CD14-positive monocyte (primary cell): ENCODE data around the gene CGREF1. TPM values are rescaled to one million over a fixed set of nuclear protein-coding genes. Genes with fewer than 3 reads are reported as not detected.

ENCODE experiments used
- DNase-seq, 3 donors: peaks; one replicate each; pipeline ENCODE4 v3.0.0-alpha.2; 2011 to 2022
- H2AFZ ChIP-seq: 2 replicates; pipeline ENCODE4 v1.6.0; 2012; ENCODE audit warnings: mild to moderate bottlenecking, low read depth, low read length, inconsistent platforms; ENCODE audit not compliant: insufficient read depth, poor library complexity, severe bottlenecking
- H3K27ac ChIP-seq, 2 donors: 1 replicate in 1 of 2; 2 replicates in 1 of 2; pipeline ENCODE4 v1.5.1; 2012 to 2013; ENCODE audit warnings: low read length in 2 of 2, control low read depth in 1 of 2, inconsistent platforms in 1 of 2, low read depth in 1 of 2, mild to moderate bottlenecking in 1 of 2
- H3K27me3 ChIP-seq, 2 donors: one replicate each; pipeline versions ENCODE4 v1.6.0 to v1.6.1; 2011 to 2013; ENCODE audit warnings: low read length in 2 of 2; ENCODE audit not compliant: control insufficient read depth in 2 of 2, insufficient read depth in 2 of 2
- H3K36me3 ChIP-seq, 2 donors: replicated peaks in 1 of 2; 1 replicate in 1 of 2; 2 replicates in 1 of 2; pipeline versions ENCODE4 v1.5.1 to v1.6.1; 2012 to 2013; ENCODE audit warnings: low read length in 2 of 2, control low read depth in 1 of 2, inconsistent platforms in 1 of 2, mild to moderate bottlenecking in 1 of 2; ENCODE audit not compliant: insufficient read depth in 2 of 2, control insufficient read depth in 1 of 2
- H3K4me1 ChIP-seq, 2 donors: 1 replicate in 1 of 2; 2 replicates in 1 of 2; pipeline versions ENCODE4 v1.5.1 to v1.6.1; 2012 to 2013; ENCODE audit warnings: low read length in 2 of 2, control low read depth in 1 of 2, inconsistent platforms in 1 of 2, mild to moderate bottlenecking in 1 of 2, moderate library complexity in 1 of 2; ENCODE audit not compliant: insufficient read depth in 2 of 2, control insufficient read depth in 1 of 2
- H3K4me2 ChIP-seq: replicated peaks from 2 replicates; pipeline ENCODE3; 2012; ENCODE audit warnings: low read length, moderate library complexity, mild to moderate bottlenecking; ENCODE audit not compliant: poor library complexity, severe bottlenecking; ENCODE audit errors: extremely low read depth
- H3K4me3 ChIP-seq, 3 experiments: fragments of 200-600 bp in 1 of 3; sonication (generic) in 1 of 3; replicated peaks in 1 of 3; 1 replicate in 2 of 3; 2 replicates in 1 of 3; pipeline ENCODE4 v1.5.1; 2011 to 2013; ENCODE audit warnings: low read length in 3 of 3, mild to moderate bottlenecking in 3 of 3, control low read depth in 2 of 3, low read depth in 2 of 3, inconsistent platforms in 1 of 3, moderate library complexity in 1 of 3
- H3K79me2 ChIP-seq: 2 replicates; pipeline ENCODE4 v1.6.0; 2012; ENCODE audit warnings: mild to moderate bottlenecking, control low read depth, inconsistent platforms, low read length, moderate library complexity; ENCODE audit not compliant: insufficient read depth
- H3K9ac ChIP-seq: 2 replicates; pipeline ENCODE4 v1.6.0; 2017; ENCODE audit warnings: low read length, mild to moderate bottlenecking; ENCODE audit not compliant: insufficient read depth, poor library complexity, severe bottlenecking
- H3K9me3 ChIP-seq, 2 donors: replicated peaks in 1 of 2; 1 replicate in 1 of 2; 2 replicates in 1 of 2; pipeline versions ENCODE4 v1.5.1 to v1.6.1; 2012 to 2013; ENCODE audit warnings: low read length in 2 of 2, control low read depth in 1 of 2; ENCODE audit not compliant: control insufficient read depth in 1 of 2, insufficient read depth in 1 of 2
- H4K20me1 ChIP-seq: 2 replicates; pipeline ENCODE4 v1.6.0; 2012; ENCODE audit warnings: mild to moderate bottlenecking, low read length, control low read depth, moderate library complexity; ENCODE audit not compliant: insufficient read depth
- H3K27ac Mint-ChIP-seq, 7 donors: one replicate each; pipeline ENCODE4 v1.8.0; 2020; ENCODE audit warnings: mild to moderate bottlenecking in 7 of 7, mixed read lengths in 7 of 7, moderate library complexity in 6 of 7, inconsistent platforms in 2 of 7
- H3K27me3 Mint-ChIP-seq, 3 donors: one replicate each; pipeline ENCODE4 v1.8.0; 2021 to 2022; ENCODE audit warnings: low read depth in 3 of 3, mild to moderate bottlenecking in 3 of 3, mixed read lengths in 3 of 3, moderate library complexity in 3 of 3, inconsistent platforms in 1 of 3
- H3K36me3 Mint-ChIP-seq, 2 donors: one replicate each; pipeline ENCODE4 v1.8.0; 2020; ENCODE audit warnings: mixed read lengths in 2 of 2, inconsistent platforms in 1 of 2, mild to moderate bottlenecking in 1 of 2
- H3K4me1 Mint-ChIP-seq: one replicate; pipeline ENCODE4 v1.8.0; 2020; ENCODE audit warnings: mild to moderate bottlenecking, mixed read lengths
- H3K4me3 Mint-ChIP-seq, 2 donors: one replicate each; pipeline ENCODE4 v1.8.0; 2020; ENCODE audit warnings: mild to moderate bottlenecking in 2 of 2, mixed read lengths in 2 of 2, moderate library complexity in 1 of 2
- H3K9me3 Mint-ChIP-seq, 7 donors: one replicate each; pipeline ENCODE4 v1.8.0; 2020 to 2022; ENCODE audit warnings: mixed read lengths in 7 of 7, mild to moderate bottlenecking in 6 of 7, moderate library complexity in 6 of 7, inconsistent platforms in 2 of 7
- CTCF ChIP-seq: fragments of 200-600 bp; IDR thresholded peaks from one replicate; pipeline ENCODE4 v1.8.0; 2022; ENCODE audit warnings: antibody characterized with exemption, mild to moderate bottlenecking
- WGBS: methylation state at CpG from one replicate; pipeline ENCODE4 v1.1.5; 2013; ENCODE audit warnings: missing lambda C conversion rate; ENCODE audit not compliant: insufficient coverage; 5-methylcytosine and 5-hydroxymethylcytosine counted together
- intact Hi-C, 2 donors: fragments of 100-400 bp; cut with micrococcal nuclease; formaldehyde crosslinking; loops; one replicate each; pipeline versions ENCODE4 v1.15.0 to v1.15.1; 2023
- polyA plus RNA-seq, 3 donors: library from polyadenylated mRNA; depleted of rRNA in 1 of 3; unstranded in 2 of 3; stranded (reverse) in 1 of 3; fragments of 300-500 nt in 2 of 3; fragments of >200 nt in 1 of 3; fragmentation: Illumina TruSeq in 2 of 3; gene quantifications; 1 replicate in 2 of 3; 2 replicates in 1 of 3; pipeline ENCODE4 v1.2.3, GENCODE V29; 2012 to 2021

CGREF1 gene
- polyA plus RNA-seq, 3 donors, result not detected

- Histone ChIP-seq H3K9me3 (no peaks in the 10 kb centered on the region), H3K27me3 (peaks cover 0 to 3% of the 10 kb centered on the region in 2 donors), H4K20me1 (no peaks in the 10 kb centered on the region), H2AFZ (no peak overlapping the region), H3K27ac (no peak overlapping the region), H3K4me2 (no peak overlapping the region), H3K36me3 (peaks cover 6 to 14% of the 10 kb centered on the region in 2 donors), H3K4me3 (no peak overlapping the region), H3K79me2 (no peaks in the 10 kb centered on the region), H3K9ac (no peak overlapping the region), H3K4me1 (peaks cover 23 to 24% of the 10 kb centered on the region in 2 donors)
- Mint-ChIP-seq H3K27ac (no peak overlapping the region), H3K36me3 (peaks cover 10 to 11% of the 10 kb centered on the region in 2 donors), H3K4me3 (no peak overlapping the region), H3K9me3 (peaks cover 0 to 2% (median 0%) of the 10 kb centered on the region in 7 donors), H3K27me3 (peaks cover 0 to 2% (median 2%) of the 10 kb centered on the region in 3 donors), H3K4me1 (peaks cover 22% of the 10 kb centered on the region)
- DNase-seq, result no peak
- TF ChIP-seq CTCF, result no peak
- 100% methylated on average over 1 of the region's 3 CpGs for WGBS
- intact Hi-C loops, result no loop called here
These were observed 6.2 kb upstream of the CGREF1 start for GRCh38 chr2:27125104-27125503.

GRCh38 chr2:27123302-27124150, 4.6 kb upstream of the CGREF1 start, which contains the start of gene ABHD1:
Gene ABHD1 (plus strand): TSS chr2:27123815. CDS start chr2:27123949, 134 bp downstream.
- peaks cover 12 to 16% (median 14%) of the 10 kb centered on the region in 3 donors for H3K27me3 Mint-ChIP-seq

More at GRCh38 chr2:27123302-27124150, 4.6 kb upstream of the CGREF1 start, which contains the start of gene ABHD1:
- Histone ChIP-seq H4K20me1 (no peaks in the 10 kb centered on the region), H3K9ac (peak within 1 kb of the TSS; percentile 83), H2AFZ (peak within 1 kb of the TSS; percentile 90), H3K36me3 (no peaks in the 10 kb centered on the region), H3K4me3 (peak within 1 kb of the TSS; percentile 59 to 79 (median 70)), H3K79me2 (no peaks in the 10 kb centered on the region), H3K9me3 (no peaks in the 10 kb centered on the region), H3K4me1 (peaks cover 28 to 32% of the 10 kb centered on the region in 2 donors), H3K4me2 (peak within 1 kb of the TSS; percentile 76), H3K27ac (peak within 1 kb of the TSS; percentile 87 to 90), H3K27me3 (peaks cover 7 to 15% of the 10 kb centered on the region in 2 donors)
- intact Hi-C loops, result no loop called here
- Mint-ChIP-seq H3K27ac (peak within 1 kb of the TSS; percentile 96 to 98 (median 97)), H3K36me3 (peaks cover 3 to 4% of the 10 kb centered on the region in 2 donors), H3K4me3 (peak within 1 kb of the TSS; percentile 91 to 96), H3K9me3 (peaks cover 0 to 7% (median 4%) of the 10 kb centered on the region in 7 donors), H3K4me1 (peaks cover 28% of the 10 kb centered on the region)
- DNase-seq, result peak; percentile 92 to 96 (median 93)
- no peak for TF ChIP-seq CTCF
- WGBS, result 4% methylated on average over 45 of the region's 47 CpGs
